ENCODE measurements around the gene RBM5.

DNA sequence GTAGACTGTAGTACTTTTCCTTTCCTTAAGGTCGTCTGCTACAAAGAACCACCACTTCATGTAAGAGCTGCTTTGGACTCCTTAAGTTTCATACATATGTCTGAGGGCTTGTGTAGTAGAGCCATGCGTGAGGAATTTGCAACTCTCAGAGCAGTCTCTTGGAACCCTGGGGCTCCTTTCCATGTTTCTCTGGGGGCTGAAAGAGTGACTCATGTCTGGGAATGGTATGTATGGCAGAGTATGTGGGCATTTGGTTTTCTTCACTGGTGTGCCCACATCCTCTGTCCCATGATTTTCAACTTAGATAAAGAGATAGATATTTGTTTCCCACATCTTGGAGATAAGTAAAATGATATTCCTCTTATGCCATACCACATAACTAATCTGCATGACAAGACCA is 20.6 kb upstream of the RBM5 start:
- TF ChIP-seq, protein P1, sequence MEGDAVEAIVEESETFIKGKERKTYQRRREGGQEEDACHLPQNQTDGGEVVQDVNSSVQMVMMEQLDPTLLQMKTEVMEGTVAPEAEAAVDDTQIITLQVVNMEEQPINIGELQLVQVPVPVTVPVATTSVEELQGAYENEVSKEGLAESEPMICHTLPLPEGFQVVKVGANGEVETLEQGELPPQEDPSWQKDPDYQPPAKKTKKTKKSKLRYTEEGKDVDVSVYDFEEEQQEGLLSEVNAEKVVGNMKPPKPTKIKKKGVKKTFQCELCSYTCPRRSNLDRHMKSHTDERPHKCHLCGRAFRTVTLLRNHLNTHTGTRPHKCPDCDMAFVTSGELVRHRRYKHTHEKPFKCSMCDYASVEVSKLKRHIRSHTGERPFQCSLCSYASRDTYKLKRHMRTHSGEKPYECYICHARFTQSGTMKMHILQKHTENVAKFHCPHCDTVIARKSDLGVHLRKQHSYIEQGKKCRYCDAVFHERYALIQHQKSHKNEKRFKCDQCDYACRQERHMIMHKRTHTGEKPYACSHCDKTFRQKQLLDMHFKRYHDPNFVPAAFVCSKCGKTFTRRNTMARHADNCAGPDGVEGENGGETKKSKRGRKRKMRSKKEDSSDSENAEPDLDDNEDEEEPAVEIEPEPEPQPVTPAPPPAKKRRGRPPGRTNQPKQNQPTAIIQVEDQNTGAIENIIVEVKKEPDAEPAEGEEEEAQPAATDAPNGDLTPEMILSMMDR (IDR thresholded peaks at IDR 0.05) = no peak
- TF ChIP-seq ZFX (IDR thresholded peaks at IDR 0.05; ENCODE audit: borderline replicate concordance) = no peak

Measured in 22Rv1 (cell line).